T-helper 2 cell (primary cell): Measurements from ENCODE around the gene PRR7.

ENCODE experiments used
- DNase-seq, 5 experiments: peaks; one replicate each; pipeline versions ENCODE4 v3.0.0 to v3.0.0-alpha.2; 2012 to 2022

The PRR7 gene

DNA sequence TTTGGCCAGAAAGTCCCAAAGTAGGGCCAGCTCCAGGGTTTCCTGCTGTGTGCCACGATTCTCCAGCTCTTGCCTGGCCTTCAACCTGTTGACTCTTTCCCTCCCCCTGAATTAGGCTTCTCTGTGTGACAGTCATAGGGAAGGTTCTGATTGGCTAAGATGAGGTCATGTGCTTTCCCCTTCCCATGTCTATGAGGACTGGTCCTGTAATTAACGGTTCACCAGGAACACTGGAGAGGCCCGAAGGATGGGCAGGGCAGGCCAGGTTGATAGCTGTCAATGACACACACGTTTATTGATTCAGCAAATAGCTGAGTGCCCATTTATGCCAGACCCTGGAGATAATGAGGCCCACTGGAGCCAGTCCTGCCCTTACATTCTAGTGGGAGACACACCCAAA, 9.0 kb upstream of the PRR7 start:
- DNase-seq = no peak

DNA sequence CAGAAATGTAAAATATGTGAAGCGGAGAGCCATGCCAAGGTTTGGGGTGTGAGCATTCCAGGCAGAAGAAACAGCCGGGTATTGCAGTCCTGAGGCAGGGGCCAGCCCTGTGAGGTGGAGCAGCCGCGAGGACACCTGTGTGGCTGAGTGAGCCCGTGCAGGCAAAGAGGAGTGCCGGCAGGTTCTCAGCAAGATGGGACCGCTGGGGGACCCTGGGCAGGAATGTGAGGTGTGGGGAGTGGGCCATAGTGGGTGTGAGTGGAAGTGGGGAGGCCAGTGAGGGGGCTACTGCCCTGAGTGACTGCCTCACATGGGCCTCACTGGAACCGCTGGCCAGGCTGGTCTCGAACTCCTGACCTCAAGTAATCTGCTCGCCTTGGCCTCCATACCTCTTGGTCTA, 8.1 kb upstream of the PRR7 start:
- no peak for DNase-seq

DNA sequence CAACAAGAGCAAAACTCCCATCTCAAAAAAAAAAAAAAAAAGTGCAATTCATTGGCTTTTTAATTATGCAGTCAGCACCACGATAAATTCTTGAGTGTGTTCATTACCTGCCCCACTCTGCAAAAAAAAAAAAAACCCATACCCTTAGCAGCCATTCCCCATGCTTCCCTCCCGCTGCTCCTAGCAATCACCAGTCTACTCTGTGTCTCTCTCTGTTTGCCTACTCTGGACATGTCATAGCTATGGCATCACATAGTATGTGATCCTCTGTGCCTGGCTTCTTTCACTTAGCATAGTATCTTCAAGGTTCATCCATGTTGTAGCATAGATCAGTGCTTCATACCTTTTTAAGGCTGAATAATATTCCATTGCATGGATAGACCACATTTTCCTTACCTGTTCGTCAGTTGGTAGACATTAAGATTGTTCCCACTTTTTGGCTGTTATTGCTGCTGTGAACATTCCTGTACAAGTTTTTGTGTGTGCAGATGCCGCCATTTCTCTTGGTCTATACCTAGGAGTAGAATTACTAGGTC, 7.0 kb upstream of the PRR7 start:
- no peak for DNase-seq

DNA sequence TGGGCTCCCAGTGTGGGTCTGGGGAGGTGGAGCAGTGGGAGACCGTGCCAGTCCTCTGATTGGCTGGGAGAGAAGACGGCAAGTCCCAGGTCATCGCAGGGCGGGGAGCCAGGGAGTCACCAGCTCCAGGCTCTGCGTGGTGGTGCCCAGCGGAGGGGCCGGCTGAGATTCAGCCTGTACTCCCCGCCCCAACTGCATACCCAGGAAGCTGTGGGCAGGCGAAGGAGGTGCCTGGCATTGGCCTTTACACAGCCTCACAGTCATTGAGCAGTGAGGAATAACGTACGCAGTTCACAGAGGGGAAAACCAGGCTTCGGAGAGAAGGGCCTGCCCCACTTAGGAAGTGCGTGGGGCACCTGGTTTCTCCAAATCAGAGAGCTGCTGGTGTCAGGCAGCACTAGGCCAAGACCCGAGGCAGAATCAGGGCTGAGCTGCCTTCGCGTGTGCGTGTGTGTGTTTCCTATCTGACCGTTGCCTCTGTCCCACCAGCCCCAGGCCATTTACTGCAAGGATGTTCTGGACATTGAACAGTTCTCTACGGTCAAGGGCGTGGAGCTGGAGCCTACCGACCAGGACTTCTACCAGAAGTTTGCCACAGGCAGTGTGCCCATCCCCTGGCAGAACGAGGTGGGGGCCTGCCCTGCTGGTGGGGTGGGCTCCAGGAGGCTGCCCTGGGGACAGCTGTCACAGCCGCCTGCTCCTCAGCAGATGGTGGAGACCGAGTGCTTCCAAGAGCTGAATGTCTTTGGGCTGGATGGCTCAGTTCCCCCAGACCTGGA, 6.2 kb upstream of the PRR7 start:
- peak in 4 of 5 experiments; percentile 51 to 73 (median 60) for DNase-seq

DNA sequence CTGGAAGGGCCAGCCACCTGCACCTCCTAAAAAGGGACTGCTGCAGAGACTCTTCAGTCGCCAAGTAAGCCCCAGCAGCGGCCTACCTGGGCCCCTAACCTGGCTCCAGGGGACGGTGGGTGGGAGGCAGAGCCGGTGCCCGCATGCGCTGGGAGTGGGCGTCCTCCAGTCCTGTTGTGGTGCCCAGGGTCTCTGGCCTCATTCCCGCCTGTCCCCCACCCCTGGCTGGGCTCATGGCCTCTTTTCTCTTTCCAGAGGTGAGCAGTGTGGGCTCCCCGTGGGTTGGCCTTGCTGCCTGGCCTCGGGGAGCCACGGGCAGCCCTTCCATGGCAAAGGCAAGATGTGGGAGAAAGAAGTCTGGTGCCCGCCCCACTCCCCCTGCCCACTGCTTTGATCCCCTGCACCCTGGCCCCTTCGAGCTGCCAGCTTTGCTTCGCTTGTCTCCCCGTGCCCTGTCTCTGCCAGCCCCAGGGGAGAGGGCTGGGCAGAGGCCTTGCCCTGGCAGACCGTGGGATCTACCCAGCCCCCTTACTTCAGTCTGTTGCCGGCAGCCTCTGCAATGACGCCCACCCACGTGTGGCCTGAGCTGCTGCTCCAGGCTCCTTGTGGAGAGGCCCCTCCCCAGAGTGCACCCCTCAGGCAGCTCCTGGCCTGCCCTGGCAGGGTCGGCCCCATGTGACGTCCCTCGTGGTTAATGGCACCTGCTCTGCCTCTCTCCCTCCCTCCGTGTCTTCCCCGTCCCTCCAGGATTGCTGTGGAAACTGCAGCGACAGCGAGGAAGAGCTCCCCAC, 5.4 kb upstream of the PRR7 start:
- no peak for DNase-seq

DNA sequence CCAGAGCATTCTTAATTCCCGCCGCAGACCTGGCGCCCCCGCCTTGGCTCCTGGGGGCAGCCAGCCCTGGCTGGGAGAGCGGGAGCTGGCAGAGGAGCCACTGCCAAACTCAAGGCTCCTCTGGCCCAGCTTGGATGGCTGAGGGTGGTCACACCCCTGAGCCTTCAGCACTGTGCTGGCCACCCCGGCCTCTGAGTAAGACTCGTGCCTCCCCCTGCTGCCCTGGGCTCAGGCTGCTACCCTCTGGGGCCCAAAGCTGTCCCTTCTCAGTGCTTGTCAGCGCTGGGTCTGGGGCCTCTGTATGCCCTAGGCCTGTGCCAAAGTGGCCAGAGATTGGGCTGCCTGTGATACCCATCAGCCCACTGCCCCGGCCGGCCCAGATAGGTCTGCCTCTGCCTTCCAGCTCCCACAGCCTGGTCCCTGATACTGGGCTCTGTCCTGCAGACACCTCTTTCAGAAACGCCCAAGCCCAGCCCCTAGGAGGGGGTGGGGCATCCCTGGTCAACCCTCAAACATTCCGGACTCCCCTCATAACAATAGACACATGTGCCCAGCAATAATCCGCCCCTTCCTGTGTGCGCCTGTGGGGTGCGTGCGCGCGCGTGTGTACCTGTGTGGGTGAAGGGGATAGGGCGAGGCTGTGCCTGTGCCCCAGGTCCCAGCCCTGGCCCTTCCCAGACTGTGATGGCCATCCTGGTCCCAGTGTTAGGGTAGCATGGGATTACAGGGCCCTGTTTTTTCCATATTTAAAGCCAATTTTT, 4.4 kb upstream of the PRR7 start:
- no peak for DNase-seq

DNA sequence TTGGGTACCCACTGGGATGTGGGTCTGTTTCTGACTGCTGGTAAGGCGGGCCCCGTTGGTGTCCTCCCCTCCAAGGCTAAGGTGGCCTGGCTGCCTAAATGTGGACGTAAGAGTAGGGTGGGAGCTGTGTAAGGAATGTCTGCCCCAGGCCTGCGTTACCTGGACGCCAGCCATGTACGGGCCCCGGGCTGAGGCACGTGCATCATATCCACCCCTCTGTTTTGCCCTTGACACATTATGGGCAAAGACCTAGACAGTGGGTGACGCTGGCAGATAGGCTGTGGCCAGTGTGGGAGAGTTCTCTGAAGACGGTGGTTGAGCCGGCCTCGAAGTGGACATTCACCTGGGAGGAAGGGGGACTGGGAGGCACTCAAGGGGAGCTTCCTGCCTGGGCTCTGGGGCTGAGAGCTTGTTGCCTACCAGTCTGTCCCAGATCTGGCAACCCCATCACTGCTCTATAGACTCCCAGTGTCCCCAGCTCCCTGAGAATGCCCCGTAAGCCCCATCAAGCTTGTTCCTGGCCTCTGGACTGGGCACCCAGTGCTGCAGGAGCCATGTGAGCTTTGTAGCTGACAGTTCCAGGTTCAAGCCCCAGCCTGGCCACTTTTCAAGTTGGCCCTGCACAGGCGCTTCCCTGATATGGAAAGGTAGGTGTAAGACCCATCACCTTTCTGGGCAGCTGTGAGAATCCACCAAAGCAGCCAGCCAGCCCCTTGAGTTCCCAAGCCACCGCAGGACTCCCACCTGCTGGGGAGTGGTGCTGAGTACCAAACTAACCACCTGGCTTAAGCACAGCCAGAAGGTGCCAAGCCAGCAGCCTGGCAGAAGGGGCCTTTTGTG, 3.2 kb upstream of the PRR7 start:
- no peak for DNase-seq

DNA sequence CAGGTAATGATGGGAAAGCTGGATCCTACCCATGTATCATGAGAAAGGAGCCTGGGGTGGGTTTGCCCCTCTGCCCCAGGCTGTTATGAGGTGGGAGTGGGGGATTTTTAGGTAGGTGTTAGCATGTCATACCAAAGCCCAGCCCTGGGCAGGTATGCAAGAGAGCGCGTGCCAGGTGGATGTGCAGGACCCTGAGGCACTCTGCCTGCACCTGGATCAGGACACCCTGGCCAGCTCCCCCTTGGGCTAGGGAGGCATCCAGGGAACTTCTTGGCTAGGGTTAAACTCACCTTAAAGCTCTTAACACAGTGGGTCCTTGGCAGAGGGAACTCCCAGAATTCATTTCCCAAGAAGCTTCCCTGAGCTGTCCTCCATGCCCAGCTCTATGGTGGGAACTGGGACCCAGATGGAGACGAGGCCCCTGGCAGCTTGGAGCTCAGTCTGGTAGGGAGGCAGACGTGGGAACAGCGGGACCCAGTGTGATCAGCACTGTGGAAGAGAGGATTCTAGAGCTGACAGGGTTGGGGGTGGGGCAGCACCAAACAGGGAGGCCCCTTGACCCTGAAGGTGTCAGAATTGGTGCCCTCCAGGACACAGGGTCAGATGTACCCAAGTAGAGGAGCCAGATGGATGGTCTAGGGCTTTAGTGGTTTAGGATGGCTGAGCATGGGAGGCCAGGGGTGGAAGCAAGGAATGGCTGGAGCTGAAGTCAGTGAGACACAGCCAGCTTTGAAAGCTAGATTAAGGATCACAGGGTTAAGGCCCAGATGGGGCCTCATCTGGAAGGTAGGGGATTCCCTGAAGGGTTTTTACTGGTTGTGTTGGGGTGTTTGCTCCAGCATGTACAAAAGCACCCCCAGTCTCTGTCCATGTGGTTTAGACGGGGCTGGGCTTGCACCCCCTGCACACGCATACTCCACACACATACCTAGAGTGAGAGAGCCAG, 2.2 kb upstream of the PRR7 start:
- DNase-seq = peak in 2 of 5 experiments; percentile 36 to 56

DNA sequence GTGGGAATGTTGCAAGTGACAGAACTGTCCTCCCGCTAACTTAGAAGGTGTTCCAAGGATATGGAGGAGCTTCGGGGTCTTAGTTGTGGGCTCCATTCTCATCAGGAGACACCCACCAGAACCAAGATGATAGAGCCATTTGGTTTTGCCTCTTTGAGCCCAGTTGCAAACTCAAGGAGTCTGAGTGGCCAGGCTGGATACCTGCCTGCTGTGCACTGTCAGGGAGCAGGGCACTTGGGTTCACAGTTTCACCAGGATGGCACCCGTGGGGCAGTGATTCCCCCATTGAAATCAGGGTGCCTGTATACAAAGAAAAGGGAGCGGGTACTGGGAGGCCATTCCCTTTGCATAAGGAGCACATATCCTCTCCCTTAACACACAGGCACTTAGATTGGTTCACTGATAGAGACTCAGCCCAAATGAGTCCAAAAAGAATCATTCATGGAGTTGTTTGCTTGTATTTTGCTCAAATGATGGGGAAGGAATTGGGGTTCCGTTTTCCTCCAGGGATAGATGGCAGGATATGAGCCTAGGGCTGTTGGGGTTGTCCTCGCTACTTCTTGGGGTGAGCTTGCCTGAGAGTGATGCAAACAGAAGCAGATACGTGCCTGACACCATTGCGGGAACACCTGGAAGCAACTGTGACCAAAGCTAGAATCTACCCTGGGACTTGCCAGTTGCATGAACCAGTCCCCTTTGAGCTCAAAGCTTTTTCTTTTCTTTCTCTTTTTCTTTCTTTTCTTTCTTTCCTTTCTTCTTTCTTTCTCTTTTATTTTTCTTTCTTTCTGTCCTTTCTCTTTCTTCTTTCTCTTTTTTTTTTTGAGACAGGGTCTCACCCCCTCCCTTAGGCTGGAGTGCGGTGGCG, 1.3 kb upstream of the PRR7 start:
- peak in 3 of 5 experiments; percentile 35 to 63 (median 60) for DNase-seq

DNA sequence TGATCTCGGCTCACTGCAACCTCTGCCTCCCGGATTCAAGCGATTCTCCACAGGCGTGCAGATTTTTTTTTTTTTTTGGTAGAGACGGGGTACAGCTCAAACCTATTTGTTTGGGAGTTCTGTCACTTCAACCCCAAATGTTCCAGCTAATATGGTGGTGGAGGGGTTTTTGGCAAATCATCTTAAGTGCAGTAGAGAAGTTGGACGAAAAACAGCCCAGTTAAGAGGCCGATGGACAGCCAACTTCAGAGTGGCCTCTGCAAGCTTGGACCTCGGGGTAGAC, 756 bp upstream of the PRR7 start:
- DNase-seq = peak in 1 of 5 experiments; percentile 40

DNA sequence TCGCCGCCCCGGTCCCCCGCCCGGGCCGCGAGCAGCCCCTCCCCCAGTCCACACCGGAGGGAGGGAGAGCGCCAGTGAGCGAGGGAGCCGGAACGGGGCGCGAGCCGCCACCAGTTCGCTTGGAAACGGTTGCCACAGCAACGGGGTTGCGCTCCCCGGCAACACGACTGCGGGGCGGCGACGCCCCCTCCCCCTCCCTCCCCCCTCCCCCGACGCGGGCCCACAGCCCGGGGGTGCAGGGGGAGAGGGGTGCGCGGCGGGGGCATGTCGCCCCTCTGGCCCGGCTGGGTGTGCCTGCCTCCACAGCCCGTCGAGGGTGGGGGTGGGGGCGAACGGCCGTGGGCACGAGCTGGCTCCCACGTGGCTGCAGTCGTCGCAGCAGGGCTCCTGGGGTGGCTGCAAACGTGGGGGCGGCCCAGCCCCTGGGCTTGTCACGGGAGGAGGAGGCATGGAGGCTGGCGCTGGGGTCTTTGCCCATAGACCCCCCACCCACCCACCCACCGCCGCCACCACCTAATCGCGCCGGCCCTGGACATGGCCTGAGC, 524 bp downstream of the PRR7 start:
- DNase-seq = peak; percentile 42 to 86 (median 74)

DNA sequence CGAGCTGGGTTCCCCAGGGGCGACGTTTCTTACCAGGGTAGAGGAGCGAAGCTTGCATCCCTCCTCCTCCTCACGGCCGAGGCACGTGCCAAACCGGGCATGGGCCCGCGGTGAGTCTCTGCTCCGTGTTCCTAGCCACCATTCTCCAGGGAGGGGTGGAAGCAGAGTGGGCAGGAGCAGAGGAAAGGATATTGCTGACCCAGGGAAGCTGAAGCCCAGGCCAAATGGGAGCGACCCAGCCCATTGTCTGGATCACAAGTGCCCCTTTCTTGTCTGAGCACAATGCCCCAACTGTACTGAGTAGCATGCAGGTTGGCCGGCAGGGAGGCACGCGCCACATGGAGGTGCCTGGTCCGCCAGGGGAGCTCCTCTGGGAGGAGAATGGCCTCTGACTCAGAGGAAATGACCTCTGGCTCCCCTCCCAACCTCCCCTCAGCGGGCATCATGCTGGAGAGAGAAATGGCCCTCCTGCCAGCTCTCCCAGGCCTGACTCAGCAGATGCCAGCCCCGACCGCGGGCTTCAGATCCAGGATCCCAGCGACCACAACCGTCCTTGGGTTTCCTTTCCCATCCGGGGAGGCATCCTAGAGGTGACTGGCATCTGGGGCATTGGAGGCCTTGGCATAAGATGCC, 1.1 kb downstream of the PRR7 start:
- no peak for DNase-seq

DNA sequence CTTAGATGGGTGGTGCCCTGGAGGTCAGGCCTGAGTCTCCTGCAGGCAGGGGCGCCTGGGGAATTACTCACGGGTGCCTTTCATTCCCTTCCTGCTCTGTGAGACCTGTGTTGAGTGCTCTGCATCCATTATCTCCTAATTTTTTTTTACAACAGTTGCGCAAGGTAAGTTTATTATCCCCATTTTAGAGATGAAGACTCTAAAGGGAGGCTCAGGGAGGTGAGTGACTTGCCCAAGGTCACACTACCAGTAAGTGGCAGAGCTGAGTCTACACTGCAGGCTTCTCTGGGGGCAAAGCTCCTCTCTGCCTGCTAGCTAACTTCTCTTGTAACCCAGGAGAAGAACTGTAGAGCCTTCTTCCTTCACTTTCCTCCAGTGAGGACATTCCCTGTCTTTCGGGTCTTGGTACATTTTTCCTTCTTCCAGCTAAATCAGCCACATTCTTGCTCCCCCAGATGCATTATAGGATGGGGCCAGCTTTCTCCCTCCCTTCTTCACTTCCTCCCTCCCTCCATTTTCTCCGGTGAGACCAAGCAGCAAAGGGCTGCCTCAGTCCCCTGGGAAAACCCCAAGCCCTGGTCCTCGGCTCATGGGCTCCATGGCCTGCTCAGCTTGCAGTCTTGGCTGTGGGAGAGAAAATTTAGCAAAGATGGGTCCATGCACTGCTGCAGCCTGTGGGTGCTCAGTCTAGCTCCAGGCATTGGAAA, 1.8 kb downstream of the PRR7 start:
- DNase-seq = no peak

DNA sequence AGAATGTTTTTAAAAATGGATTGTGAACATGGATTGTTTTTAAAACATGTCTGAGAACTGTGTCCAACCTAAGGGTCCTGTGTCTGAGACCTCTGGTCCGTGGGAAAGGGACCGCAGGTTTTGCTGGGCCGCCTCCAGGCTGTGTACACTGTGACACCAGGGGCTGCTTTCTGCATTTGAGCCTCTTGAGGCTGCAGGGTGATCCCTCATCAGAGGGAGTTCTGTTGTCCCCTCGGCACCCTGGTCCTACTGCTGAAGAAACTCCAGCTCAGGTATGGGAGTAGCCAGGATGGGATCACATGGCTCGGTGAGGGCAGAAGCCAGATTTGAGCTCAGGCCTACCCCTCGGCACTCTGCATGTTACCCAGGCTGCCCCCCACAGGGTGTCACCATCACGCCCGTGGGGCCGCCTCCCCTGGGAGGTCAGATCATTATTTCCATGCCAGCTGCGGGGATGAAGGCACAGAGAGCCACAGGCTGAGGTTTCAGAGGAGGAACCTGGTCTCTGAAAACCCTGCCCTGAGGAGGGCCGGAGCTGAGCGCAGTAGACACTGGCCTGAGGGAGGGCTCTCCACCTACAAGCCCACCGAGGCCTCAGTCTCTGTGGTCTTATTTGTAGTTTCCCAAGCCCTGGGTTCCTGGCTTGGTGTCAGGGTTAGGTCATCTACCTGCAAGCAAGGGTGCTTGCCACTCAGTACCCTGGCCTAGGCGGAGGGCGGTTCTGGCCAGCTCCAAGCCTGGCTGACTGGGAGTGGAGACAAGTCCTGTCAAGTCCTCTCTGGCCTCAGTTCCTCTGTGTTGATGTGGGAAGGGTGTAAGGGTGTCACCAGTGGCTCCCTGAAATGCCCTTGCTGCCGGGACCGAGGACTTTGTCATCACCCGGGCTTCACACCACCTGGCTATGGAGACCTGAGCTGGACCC, 2.8 kb downstream of the PRR7 start:
- no peak for DNase-seq

DNA sequence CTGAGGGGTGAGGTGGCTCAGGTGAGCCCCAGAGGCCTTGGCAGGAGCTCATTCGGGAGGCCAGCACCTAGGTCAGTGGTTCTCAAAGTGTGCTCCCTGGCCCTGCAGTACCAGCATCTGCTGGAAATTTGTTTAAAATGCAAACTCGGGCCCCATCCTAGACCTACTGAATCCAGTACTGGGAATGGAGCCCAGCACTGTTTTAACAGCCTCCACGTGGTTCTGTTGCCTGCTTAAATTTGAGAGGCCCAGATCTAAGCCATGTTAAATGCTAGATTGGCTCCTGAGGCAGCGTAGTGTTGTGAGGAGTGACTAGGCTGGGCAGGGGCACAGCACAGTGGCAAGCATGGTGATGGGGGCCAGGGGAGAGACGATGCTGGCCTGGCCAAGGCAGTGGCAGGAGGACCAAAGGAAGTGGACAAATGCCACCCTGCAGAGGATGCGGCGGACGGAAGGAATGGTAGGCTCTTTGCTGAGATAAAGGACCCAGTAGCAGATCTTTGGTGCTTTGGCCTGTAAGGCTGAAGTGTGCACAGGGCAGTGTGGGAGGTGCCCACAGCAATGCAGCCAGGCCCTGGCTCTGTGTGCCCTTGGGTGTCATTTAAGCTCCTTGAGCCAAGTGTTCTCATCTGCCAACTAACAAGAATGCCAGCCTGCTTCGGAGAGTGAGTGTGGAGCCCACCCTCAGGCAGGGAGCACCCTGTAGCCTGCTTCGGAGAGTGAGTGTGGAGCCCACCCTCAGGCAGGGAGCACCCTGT, 4.2 kb downstream of the PRR7 start:
- no peak for DNase-seq
